ENCODE results near the gene RGS11.

DNA sequence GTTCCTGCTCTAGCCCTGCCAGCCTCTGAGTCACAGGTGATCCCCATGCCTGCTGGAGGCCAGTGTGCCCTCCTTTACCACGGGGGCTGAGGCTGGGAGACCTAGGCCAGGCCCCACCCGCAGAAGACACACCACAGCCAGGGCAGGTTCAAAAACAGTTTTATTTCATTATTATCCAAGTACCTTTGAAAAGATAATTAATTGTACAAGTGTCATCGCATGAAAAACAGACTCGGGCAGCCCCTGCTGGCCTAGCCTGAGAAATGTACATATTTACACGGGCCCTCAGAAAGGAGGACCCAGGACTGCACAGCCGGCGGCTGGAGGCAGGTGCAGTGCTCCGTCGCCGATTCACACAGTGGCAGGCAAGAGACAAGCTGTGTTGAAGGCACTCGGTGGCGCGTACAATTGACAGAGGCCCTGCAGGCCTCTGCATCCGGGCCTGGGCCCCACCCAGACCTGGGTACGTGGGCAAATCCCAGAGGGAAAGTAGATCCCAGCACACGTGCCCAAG lies 11.6 kb upstream of the RGS11 start:
- TF ChIP-seq, protein P1, sequence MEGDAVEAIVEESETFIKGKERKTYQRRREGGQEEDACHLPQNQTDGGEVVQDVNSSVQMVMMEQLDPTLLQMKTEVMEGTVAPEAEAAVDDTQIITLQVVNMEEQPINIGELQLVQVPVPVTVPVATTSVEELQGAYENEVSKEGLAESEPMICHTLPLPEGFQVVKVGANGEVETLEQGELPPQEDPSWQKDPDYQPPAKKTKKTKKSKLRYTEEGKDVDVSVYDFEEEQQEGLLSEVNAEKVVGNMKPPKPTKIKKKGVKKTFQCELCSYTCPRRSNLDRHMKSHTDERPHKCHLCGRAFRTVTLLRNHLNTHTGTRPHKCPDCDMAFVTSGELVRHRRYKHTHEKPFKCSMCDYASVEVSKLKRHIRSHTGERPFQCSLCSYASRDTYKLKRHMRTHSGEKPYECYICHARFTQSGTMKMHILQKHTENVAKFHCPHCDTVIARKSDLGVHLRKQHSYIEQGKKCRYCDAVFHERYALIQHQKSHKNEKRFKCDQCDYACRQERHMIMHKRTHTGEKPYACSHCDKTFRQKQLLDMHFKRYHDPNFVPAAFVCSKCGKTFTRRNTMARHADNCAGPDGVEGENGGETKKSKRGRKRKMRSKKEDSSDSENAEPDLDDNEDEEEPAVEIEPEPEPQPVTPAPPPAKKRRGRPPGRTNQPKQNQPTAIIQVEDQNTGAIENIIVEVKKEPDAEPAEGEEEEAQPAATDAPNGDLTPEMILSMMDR (IDR thresholded peaks at IDR 0.05): no peak
- TF ChIP-seq POLR2A (IDR thresholded peaks at IDR 0.05): no peak
